ENCODE measurements around the gene ST6GAL1.
"Not testable (repeated sequence)": the region's sequence is repeated elsewhere in the genome, so short reads cannot be mapped to it uniquely, and the experiment has no call there.

The ST6GAL1 gene

GRCh38 chr3:187021748-187022402, 91.5 kb downstream of the ST6GAL1 start:
- no peak for DNase-seq (ENCODE audit: low spot score)

GRCh38 chr3:187022403-187023029, 92.2 kb downstream of the ST6GAL1 start:
- no peak for DNase-seq (ENCODE audit: low spot score)

DNA sequence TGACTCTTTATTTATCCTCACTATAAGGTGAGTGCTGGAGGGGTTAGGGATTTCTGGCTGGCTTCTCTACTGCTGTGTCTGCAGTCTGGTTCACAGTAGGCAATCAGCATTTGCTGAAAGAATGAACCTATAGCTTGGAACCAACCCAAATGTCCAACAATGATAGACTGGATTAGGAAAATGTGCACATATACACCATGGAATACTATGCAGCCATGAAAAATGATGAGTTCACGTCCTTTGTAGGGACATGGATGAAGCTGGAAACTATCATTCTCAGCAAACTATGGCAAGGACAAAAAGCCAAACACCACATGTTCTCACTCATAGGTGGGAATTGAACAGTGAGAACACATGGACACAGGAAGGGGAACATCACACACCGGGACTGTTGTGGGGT, 93.0 kb downstream of the ST6GAL1 start:
- not testable (repeated sequence) for DNase-seq (ENCODE audit: low spot score)

GRCh38 chr3:187024536-187025226, 94.4 kb downstream of the ST6GAL1 start:
- DNase-seq (ENCODE audit: low spot score): no peak

DNA sequence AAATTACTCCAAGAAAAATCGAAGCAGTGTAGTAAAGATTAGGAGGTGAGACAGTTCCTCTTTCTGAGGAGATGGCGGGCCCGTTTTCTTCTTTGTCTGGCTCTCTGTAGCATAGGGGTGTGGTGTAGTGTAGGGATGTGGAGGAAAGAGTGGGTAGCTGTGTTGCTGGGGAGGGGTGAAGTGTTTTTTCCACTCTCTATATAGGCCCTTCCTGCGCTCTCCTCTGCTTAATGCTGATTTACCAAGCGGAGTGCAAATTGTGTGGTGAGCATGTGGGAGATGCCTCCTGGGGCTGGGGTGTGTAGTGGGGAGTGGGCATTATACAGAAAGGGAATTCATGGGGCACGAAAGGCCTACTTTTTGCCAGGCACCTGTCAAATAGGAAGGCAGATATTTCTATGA, 94.9 kb downstream of the ST6GAL1 start:
- peak; percentile 71 for DNase-seq (ENCODE audit: low spot score)

DNA sequence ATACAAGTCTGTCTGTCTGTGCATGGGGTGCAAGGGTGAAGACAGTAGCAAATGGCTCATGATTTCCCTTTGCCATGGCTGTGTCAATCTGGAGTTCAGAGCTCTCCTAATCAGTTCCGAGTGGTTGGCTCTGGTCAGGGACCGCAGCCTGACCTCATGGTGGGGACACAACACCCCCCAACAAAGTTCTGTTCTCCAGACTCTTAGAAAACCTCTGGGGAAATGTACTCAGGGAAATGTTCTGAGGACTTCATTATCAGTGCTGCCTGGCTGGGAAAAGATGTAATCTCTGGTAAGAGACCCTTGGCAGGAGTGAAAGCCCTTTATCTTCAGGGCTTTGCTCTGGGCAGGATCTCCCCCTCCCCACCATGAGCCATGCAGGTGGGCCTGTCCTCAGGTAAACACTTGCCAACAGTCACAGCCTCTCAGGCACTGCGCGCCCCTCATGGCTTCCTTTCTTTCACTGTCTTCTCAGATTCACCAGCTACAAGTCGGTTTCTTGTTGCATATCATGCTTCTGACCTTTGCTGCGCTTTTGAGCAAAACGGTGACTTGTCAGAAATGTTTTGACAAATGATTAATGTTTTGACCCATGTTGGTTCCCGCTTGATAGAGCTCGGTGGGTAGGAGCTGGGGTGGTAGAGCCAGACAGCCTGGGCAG, 95.5 kb downstream of the ST6GAL1 start:
- DNase-seq (ENCODE audit: low spot score): peak; percentile 35

DNA sequence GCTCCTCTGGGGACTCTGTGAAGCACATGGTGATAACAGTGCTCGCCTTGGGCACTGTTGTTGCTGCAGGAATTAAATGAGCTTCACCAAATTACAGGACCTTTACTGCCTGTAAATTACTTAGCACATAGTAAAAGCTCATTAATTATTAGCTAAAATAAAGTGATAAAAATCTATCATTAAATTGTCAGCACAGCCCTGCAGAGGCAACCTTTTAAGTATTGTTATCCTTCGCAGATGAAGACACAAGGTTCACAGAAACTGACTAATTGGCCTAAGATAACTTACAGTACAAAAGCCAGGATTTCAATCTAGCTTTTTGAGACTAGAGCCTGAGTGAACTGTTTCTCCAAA, 96.0 kb downstream of the ST6GAL1 start:
- DNase-seq (ENCODE audit: low spot score): no peak

DNA sequence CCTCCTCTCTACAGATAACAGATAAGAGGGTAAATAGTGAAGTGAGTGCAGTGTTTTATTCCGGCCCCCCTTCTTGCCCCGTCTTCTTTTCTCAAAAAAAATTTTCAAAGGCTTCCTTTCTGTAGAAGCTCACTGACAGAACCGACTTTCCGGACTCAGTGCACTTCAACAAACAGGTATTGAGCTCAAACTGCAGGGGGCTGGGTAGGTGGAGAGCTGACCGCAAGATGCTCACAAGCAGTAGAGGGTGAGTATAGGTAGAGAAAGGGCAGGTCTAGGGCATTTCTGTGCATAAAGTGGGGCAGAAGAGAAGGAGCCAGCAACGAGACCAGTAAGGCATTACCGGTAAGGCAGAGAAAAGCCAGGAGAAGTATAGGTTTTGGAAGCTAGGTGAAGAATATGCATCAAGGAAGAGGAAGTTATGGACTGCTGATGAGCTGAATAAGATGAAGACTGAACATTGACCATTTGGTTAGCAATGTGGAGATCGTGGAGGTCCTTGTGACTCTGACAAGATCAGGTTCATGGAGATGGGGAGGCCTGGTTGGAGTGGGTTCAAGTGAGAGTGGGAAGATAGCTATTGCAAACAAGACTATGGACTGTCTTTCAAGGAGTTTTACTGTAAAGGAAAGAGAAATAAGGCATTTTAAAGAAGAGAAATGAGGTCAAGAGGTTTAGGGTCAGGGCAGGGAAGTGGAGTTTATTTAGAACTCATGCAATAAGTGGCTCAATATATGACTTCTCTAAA, 97.4 kb downstream of the ST6GAL1 start:
- DNase-seq (ENCODE audit: low spot score): peak; percentile 91

GRCh38 chr3:187031934-187032333, 101.6 kb downstream of the ST6GAL1 start:
- no peak for DNase-seq (ENCODE audit: low spot score)

- DNase-seq (ENCODE audit: low spot score): no peak
These were observed 106.1 kb downstream of the ST6GAL1 start for GRCh38 chr3:187036394-187036793.

DNA sequence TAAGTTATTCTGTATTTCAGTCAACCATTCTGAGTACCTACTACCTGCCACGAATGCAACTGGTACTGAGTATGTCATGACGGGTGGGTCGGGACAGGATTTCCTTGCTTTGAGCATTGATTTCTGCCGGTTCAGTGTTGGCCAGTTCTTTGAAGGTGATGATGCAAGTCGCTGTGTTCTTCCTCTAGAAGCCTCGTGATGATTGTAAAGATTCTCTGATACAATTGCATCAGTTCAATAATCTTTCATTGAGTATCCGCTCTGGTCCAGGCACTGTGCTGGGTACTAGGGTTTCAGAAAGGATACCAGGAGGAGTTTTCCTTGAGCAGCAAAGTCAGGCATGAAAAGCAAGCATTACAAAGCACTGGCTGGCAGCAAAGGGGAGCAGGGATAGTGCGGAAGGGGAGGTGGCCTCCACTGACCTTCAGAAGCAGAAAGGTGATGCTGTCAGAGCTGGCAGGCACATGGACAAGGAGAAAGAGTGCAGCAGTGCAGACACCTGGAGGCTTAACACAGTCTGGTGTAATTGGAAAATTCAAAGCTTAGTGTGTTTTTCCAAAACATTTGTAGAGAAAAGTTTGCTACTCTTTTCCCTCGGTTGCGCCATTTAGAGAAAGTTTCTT, 108.9 kb downstream of the ST6GAL1 start:
- DNase-seq (ENCODE audit: low spot score): peak; percentile 36

DNA sequence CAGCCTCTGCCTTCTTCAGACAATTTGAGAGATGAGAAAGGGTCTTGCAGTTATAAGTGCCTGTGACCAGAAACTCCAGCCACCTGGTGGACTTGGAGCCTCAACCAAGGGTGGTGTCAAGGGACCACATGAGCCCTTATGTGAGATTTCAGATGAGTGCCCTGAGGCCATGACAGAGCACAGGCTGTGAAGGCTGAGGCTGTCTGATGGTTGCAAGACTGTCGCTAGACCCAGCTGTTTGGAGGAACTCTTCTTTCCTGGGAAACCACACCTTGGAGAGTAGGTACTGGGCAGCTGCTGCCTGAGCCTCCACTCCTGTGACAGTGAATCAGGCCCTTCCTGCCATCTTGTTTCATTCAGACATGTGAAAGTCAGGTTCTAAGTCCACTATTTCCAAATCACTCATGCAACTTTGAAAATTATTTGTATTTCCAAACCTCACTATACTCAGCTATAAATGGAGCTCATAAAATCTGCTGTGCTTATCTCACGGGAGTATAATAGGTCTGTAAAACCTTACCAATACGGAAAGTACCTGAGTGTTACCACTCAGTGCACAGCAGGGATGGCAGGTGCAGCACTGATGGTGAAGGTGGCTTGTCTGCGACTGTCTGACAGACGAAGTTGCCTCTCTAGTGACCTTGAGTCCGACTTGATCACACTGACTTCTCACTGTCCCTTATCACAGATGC, 109.5 kb downstream of the ST6GAL1 start:
- DNase-seq (ENCODE audit: low spot score): no peak

GRCh38 chr3:187040516-187041361, 110.4 kb downstream of the ST6GAL1 start:
- no peak for DNase-seq (ENCODE audit: low spot score)

GRCh38 chr3:187041362-187042307, 111.3 kb downstream of the ST6GAL1 start:
- DNase-seq (ENCODE audit: low spot score): peak; percentile 78

DNA sequence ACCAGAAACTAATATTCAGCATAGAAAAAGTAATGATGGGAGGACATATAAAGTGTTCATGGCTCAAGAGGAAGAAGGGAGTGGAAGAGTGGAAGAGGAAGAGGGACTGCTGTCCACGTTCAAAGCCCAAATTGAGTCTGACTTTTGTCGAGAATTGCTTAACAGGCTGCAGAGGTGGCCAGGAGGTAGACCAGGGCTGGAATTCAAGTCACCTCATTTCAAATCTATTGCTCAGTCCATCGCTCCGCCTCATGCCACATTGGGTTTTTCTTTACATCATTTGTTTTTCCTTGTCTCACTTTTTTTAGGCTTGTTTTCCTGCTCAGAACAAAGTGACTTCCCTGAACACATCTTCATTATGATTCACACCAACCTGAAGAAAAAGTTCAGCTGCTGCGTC, 112.0 kb downstream of the ST6GAL1 start:
- DNase-seq (ENCODE audit: low spot score): no peak

- DNase-seq (ENCODE audit: low spot score): no peak
These were observed 112.6 kb downstream of the ST6GAL1 start for GRCh38 chr3:187042874-187043458.

- DNase-seq (ENCODE audit: low spot score): no peak
These were observed 113.9 kb downstream of the ST6GAL1 start for GRCh38 chr3:187044206-187044605.

DNA sequence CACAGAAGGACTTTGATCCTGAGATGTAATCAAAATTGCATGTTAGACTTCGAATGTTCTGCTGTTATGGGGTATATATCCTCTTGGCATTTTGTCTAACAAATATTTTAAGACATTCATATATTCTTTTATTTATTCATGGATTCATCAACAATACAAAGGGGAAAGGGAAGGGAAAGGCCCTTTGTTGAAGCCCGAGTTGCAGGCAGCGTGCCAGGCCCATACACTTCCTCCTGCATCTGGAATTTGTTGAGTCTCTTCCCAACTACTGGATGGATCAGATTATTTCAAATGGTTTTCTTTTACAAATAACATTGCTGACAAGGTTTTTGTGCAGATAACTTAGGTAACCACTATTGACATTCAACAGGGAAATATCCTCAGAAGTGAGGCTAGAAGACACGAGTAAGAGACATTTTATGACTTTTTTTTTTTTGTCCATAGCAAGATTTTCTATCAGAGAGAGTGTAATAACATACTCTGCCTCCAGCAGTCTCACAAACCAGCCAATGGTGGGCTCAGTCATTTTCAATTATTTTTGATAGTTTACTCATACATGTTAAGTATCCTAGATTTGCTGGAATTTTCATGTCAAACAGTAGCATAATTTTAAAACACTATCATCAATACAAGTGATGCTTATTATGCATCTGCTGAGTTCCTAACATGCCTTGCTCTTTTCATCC, 114.7 kb downstream of the ST6GAL1 start:
- DNase-seq (ENCODE audit: low spot score): no peak
